TTC549 (cell line): Measurements from ENCODE around the gene TP73.

ENCODE experiments used
- FAIRE-seq: peaks from 2 replicates; lab custom pipeline; 2012; peaks lifted over from hg19 to GRCh38; lab: Jason Lieb, UNC

Gene TP73

GRCh38 chr1:3673381-3674099 lies 21.2 kb downstream of the TP73 start:
- no peak for FAIRE-seq

GRCh38 chr1:3674100-3675094 lies 22.1 kb downstream of the TP73 start:
- no peak for FAIRE-seq

- FAIRE-seq = no peak
These were observed 23.1 kb downstream of the TP73 start for GRCh38 chr1:3675436-3675835.

GRCh38 chr1:3676581-3677470 lies 24.5 kb downstream of the TP73 start:
- FAIRE-seq = no peak

DNA sequence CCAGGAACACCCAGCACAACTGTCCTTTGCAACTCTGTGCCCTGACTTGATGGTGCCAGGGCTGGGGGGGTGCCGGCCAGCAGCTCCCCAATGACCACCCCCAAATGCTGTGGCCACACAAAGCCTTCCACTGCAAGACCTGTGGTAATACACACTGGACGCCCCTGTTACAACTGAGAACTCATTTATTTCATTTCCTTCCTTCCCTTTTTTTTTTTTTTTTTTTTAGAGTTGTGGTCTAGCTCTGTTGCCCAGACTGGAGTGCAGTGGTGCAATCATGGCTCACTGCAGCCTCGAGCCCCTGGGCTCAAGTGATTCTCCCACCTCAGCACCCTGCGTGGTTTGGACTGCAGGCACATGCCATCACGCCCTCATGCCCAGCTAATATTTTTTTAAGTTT lies 25.2 kb downstream of the TP73 start:
- FAIRE-seq = no peak

GRCh38 chr1:3678361-3679097 lies 26.2 kb downstream of the TP73 start:
- no peak for FAIRE-seq

DNA sequence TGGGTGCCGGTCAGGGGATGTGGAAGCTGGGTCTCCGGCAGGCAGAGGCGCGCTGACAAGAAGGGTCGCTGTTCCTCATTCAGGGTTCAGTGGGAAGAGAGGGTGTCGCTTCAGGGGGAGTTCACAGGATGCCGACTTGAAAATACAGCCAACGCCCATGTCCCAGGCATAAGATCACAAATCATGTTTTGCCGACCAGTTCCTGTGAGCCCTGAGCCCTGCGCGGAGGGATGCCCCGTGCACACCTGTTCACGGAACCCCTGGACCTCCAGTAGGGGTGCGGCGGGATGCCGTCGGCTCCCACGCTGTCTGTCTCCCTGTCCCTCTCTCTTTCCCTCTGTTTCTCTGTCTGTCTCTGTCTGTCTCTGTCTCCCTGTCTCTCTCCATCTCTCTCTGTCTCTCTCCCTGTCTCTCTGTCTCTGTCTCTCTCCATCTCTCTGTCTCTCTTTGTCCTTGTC lies 26.8 kb downstream of the TP73 start:
- FAIRE-seq = no peak

- FAIRE-seq = no peak
These were observed 27.6 kb downstream of the TP73 start for GRCh38 chr1:3679799-3680453.

- no peak for FAIRE-seq
These were observed 28.3 kb downstream of the TP73 start for GRCh38 chr1:3680488-3681230.

DNA sequence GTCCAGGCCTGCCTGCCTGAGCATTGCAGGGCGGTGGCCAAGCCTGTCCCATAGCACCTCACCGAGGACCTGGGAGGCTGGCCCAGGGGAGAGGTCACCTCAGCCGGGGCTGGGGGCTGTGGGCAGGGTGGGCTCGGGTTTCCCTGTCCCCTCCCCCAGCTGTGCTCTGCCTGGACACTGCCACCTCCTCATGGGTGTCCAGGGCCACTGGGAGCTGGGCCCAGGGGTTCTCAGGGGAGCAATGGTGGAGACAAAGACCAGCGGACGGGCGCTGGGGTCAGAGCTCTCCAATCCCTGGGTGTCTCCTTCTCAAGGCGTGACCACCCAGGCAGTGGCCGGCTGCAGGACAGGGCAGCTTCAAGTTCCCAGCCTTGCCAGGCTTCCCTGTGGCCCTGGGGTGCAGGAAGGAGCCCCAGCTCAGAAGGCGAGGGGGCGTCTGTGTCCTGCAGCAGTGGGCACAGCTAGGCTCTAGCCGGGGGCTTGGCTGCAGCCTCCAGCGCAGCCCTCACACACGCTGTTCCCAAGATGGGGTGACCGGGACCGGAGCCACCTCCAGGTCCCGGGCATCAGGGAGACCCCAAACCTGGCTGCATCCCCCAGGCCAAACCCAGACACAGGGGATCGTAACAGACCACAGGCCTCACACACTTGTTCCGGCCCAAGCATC lies 29.0 kb downstream of the TP73 start:
- no peak for FAIRE-seq

DNA sequence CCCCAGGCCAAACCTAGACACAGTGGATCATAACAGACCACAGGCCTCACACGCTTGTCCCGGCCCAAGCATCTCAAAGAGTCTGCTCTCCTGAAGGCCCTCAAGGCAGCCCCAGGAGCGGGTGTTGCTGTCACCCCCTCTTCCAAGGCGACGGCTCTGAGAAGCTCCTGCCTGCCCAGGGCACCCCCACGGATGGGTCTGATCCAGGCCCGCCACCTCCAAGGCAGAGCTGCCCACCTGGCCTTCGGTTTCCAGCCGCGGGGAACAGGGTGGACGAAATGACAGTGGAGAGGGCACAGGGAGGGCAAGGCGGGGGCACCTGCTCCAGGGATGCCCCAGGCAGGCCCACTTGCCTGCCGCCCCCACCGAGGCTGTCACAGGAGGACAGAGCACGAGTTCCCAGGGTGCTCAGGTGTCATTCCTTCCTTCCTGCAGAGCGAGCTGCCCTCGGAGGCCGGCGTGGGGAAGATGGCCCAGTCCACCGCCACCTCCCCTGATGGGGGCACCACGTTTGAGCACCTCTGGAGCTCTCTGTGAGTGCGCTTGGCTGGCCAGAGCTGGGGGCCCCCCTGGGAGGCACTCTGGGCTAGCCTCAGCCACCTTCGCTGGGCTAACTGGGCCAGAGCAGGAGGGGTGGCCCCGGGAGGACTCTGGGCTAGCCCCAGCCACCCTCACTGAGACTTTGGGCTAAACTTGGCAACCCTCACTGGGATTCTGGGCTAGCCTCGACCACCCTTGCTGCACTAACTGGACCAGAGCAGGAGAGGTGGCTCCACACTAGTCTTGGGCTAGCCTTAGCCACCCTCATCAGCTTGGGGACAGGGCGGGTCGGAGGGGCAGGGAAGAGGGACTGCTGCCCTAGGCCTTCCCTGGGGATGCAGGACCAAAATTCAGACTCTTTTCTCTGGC lies 29.8 kb downstream of the TP73 start:
- FAIRE-seq = no peak

DNA sequence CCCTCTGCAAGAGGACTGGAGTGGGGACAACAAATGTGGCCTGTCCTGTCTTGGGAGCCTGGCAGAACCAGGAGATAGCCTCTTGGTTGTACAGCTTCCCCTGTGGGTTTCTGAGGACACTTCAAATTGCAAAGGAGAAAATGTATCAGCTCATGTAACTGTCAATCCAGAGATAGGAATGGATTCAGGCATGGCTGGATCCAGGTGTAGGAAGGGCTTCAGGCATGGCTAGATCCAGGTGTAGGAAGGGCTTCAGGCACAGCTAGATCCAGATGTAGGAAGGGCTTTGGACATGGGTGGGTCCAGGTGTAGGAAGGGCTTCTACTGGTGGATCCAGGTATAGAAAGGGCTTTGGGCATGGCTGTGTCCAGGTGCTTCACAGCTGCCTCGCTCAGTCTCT lies 30.9 kb downstream of the TP73 start:
- no peak for FAIRE-seq

DNA sequence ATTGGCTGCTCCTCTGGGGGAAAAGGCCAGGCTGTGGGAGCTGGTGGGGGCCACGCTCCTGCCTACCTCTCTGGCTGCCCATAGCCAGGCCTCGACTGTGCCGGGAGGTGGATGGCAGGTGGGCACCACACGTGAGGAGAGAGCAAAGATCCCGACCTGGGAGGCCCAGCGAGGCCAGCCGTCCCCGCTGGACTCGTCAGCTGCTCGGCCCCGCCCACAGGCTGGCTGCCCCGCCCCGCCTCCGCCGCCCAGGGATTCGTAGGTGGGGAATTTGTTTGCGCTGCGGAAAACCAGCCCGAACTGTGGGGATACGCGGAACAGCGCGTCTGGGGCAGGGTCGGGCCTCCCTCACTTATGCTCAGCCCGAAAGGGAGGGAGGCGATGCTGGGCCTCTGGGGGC lies 31.7 kb downstream of the TP73 start:
- no peak for FAIRE-seq

GRCh38 chr1:3685222-3685621 lies 32.9 kb downstream of the TP73 start:
- FAIRE-seq = no peak

DNA sequence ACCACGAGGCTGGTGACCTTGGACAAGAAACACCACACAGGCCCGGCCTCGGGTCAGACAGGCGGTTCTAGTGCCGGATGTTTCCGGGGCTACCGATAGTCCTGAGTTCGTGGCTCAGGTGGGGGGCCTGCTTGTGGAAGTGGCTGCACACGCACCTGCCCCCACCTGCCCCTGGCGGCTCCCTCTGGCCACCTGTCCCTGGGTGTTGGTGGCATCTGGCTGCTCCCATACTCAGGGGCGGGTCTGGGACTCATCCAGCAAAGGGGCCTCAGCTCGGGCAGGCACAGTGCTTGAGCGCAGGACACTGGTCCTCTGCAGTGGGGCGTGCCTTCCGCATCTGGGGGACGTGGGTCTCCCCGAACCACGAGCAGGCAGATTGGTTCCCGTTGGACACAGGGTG lies 33.6 kb downstream of the TP73 start:
- FAIRE-seq = no peak

- no peak for FAIRE-seq
These were observed 35.2 kb downstream of the TP73 start for GRCh38 chr1:3687504-3687903.

DNA sequence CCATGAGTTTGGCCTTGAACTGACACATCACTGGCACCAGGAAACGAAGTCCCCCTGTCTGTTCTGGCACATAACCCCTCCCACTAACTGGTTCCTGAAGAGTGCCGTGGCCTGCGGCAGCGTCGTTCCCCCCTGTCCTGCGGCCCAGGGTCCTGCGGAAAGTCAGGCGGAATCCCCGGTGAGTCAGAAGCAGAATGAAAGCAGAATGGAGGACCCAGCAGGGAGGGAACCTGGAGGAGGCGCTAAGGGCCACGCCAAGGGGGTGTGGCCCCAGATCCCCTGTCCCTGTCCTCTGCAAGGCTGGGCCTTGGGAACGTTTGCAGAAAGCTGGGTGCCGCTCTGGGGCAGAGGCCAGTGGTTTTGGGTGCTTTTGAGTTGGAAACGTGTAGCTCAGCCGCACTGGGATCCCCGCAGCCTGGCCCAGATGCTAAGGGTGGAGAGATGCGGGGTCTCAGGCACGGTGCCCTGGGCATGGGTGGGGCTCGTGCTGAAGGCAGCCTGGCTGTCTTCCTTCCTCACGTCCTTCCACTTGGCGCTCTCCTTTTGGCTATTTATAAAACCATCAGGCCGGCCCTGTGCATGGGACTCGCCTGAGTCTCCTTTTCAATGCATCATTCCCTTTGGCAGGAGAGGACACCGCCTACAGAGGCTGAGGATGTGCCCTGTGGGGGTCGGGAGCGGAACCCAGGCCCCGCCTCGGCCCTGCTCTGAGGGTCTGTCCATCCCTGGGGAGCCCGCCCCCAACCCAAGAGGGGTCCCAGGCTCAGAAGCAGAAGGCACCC lies 36.2 kb downstream of the TP73 start:
- FAIRE-seq = no peak
